Measurements from ENCODE around the gene CARM1.

DNA sequence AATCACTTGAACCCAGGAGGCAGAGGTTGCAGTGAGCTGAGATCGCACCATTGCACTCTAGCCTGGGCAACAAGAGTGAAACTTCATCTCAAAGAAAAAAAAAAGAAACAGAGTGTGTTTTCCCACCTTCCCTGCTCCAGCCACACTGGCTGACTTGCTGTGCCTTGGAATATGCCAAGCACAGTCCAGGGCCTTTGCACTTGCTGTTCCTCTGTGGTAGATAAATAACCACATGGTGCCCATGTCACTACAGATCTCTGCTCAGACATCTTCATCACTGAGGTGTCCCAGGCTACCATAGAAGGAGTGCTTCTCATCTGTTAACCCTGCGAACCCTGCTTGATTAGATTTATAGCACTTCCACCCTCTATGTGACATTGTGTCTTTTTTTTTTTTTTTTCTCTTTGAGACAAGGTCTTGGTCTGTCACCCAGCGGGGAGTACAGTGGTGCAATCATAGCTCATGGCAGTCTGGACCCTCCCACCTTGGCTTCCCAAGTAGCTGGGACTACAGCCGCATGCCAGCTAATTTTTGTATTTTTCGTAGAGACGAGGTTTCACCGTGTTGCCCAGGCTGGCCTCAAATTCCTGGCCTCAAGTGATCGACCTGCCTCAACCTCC, 99.9 kb downstream of the CARM1 start:
- TF ChIP-seq, protein P1, sequence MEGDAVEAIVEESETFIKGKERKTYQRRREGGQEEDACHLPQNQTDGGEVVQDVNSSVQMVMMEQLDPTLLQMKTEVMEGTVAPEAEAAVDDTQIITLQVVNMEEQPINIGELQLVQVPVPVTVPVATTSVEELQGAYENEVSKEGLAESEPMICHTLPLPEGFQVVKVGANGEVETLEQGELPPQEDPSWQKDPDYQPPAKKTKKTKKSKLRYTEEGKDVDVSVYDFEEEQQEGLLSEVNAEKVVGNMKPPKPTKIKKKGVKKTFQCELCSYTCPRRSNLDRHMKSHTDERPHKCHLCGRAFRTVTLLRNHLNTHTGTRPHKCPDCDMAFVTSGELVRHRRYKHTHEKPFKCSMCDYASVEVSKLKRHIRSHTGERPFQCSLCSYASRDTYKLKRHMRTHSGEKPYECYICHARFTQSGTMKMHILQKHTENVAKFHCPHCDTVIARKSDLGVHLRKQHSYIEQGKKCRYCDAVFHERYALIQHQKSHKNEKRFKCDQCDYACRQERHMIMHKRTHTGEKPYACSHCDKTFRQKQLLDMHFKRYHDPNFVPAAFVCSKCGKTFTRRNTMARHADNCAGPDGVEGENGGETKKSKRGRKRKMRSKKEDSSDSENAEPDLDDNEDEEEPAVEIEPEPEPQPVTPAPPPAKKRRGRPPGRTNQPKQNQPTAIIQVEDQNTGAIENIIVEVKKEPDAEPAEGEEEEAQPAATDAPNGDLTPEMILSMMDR (IDR thresholded peaks at IDR 0.05), result no peak
- TF ChIP-seq EZH2phosphoT487 (IDR thresholded peaks at IDR 0.05) (no peak), EZH2 (IDR thresholded peaks at IDR 0.05) (no peak)
